ENCODE measurements around the gene SLC6A4.
"Not testable (repeated sequence)": the region's sequence is repeated elsewhere in the genome, so short reads cannot be mapped to it uniquely, and the experiment has no call there.

Gene SLC6A4

GRCh38 chr17:30217746-30218245, 17.7 kb downstream of the SLC6A4 start:
- DNase-seq = no peak

- no peak for DNase-seq
Observed at GRCh38 chr17:30217054-30217453, 18.4 kb downstream of the SLC6A4 start.

- DNase-seq = no peak
Observed at GRCh38 chr17:30212750-30213149, 22.7 kb downstream of the SLC6A4 start.

DNA sequence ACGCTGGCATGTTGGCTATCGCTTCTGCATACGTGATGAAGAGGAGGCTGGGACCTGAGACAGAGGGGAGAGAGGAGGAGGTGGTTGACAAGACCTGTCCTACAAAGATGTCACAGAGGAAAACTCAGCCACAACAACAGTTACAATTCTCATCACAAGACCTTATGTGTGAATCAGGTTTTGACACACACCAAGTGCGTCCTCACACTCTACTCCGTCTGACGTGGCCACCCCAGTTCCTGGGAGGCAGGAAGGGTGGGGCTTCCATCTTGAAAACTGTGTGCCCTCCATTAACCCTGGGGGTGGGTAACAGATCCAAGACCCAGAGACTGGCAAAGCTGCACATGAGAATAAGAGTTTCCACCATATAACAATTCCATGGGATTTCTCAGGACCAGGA, 24.1 kb downstream of the SLC6A4 start:
- no peak for DNase-seq

- DNase-seq = no peak
Observed at GRCh38 chr17:30210901-30211300, 24.6 kb downstream of the SLC6A4 start.

DNA sequence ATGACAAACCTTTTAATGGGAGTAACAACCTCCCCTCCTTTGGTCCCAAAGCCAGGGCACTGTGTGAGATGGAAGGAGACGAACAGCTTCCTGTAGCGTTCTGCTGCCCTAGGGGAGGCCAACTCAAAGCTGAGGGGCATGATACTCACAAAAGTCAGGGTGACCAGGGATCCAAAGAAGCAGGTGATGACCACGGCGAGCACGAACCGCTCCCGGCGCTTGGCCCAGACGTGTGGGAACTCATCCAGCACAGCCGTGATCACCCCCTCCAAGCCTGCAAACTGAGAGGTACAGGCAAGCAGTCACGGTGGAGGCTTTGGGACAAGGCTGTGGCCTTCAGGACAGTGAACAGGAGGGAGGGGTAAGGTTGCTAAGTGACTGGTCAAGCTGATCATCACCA, 25.1 kb downstream of the SLC6A4 start:
- no peak for DNase-seq

DNA sequence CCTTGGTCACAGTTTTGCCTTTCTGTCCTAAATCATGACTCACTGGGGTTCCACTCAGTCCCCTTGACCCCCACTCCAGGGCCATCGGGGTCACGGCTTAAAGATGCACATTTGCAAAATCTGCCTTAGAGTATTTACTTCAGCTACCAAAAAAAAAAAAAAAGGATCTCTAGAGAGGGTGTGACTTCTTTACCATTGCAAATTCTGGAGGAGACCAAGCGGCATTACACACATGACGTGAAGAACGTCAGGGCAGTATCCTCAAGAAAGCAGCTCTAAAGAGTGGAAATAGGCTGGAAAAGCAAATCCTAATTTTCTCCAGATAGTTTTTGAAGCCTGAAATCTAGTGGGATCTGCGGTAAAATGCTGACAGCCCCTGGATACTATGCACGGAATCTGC, 25.6 kb downstream of the SLC6A4 start:
- DNase-seq = no peak

GRCh38 chr17:30208214-30208613, 27.3 kb downstream of the SLC6A4 start:
- DNase-seq = no peak

GRCh38 chr17:30207655-30208054, 27.8 kb downstream of the SLC6A4 start:
- DNase-seq = peak; percentile 30

- DNase-seq = peak; percentile 7
Observed at GRCh38 chr17:30203471-30203981, 32.0 kb downstream of the SLC6A4 start.

DNA sequence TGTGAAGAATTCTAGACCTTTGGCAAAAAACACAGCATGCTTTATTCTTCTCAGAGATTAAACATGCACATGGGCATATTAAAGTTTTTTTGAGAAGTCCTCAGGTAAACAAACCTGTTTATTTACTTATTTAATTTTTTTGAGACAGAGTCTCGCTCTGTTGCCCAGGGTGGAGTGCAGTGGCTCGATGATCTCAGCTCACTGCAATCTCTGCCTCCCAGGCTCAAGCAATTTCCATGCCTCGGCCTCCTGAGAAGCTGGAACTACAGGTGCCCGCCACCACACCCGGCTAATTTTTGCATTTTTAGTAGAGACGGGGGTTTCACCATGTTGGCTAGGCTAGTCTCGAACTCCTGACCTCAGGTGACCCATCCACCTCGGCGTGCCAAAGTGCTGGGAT, 34.8 kb downstream of the SLC6A4 start:
- DNase-seq = not testable (repeated sequence)

GRCh38 chr17:30200106-30200505, 35.4 kb downstream of the SLC6A4 start:
- no peak for DNase-seq

GRCh38 chr17:30199600-30199999, 35.9 kb downstream of the SLC6A4 start:
- no peak for DNase-seq

DNA sequence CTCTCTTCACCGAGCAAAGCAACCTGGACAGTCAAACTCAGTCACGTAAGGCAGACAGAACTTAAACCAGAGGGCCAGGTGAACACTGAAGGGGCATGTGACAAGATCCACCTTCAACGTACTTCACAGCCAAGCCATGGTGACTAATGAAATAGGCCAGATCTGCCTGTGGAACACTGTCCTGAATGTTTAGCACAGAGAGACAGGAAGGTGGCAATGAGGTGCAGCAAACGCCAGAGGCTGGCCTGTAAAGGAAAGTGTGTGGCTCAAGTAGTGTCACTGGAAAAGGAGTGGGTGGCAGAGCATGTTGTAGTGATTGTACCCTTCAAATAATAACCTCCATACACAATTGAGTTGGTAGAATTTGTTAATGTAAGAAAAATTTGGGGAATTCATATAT, 38.1 kb downstream of the SLC6A4 start:
- DNase-seq = no peak

GRCh38 chr17:30196504-30196903, 39.0 kb downstream of the SLC6A4 start:
- no peak for DNase-seq

DNA sequence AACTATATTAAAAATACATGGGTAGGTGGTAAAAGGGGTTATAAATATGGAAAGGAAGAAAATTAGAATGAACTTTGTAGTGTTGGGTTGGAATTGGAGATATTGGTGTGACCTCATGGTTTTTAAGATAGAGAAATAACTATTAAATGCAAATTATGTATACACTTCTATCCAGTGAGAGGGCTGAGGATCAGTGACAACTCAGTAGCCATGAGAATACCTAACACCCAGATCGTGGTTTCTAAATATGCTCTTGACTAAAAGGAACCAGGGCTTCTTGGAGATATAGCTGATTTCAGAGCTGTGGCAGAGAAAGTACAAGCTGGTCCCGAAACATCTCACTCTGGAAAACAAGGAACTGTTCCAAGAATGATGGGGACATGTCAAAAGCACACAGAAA, 44.4 kb downstream of the SLC6A4 start:
- no peak for DNase-seq

DNA sequence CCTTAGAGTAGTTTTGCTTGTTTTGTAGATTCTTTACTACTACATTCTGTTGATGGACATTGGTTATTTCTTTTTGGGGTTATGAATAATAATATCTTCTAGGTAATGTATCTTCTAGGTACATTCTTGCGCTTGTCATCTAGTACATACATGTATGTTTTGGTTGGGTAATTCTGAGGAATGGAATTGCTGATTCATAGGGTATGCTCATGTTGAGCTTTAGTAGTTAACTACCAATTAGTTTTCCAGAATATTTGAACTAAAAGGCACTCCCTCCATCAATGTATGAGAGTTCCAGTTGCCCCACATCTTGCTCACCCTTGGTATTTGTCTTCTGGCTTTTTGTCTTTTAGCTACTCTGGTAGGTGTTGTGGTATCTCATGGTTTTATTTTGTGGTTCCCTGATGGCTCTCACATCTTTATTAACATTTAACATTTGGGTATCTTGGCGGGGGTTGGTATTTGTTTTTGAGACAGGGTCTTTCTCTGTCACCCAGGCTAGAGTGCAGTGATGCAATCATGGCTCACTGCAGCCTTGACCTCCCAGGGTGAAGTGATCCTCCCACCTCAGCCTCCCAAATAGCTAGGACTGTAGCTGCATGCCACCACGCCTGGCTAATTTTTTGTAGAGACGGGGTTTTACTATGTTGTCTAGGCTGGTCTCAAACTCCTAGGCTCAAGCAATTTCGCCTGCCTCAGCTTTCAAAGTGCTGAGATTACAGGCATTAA, 47.1 kb downstream of the SLC6A4 start:
- no peak for DNase-seq

- no peak for DNase-seq
Observed at GRCh38 chr17:30187573-30187972, 47.9 kb downstream of the SLC6A4 start.

GRCh38 chr17:30186761-30187160, 48.7 kb downstream of the SLC6A4 start:
- DNase-seq = no peak

- no peak for DNase-seq
Observed at GRCh38 chr17:30176855-30177254, 58.6 kb downstream of the SLC6A4 start.

DNA sequence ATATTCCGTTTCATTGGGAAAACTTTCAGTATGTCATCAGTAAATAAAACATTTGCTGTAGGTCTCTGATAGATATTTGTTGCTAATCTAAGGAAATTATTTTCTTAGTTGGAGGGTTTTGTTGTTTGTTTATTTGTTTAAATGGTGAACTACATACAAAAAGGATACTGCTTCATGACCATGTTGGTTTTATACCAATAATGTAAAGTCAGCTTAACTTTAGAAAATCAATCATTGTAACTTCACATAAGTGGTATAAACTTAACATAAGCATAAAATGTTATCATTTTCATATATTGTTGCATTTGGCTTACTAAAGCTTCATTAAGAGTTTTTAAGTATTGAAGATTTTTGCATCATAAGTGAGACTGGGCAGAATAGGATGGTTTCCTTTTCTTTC, 60.9 kb downstream of the SLC6A4 start:
- DNase-seq = no peak

- DNase-seq = no peak
Observed at GRCh38 chr17:30173649-30174048, 61.8 kb downstream of the SLC6A4 start.

- DNase-seq = no peak
Observed at GRCh38 chr17:30172560-30172959, 62.9 kb downstream of the SLC6A4 start.

- DNase-seq = no peak
Observed at GRCh38 chr17:30170415-30170987, 65.0 kb downstream of the SLC6A4 start.

DNA sequence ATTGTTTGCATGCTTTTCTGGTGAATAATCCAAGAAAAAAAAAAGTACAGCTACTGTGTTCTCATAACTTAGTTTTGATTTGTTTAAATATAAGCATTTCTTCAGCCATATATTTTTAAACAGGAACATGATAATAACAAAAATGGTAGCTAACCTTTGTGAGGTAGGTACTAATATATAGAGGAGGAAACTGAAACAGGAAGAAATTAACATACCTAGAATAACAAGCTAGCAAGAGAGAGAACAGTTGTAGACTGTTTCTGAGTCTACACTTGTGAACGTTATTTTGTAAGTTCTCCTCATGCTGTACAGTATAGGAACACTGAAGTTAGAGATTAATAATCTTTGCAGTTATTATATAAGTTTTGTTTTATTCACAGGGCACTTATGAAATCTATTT, 69.5 kb downstream of the SLC6A4 start:
- DNase-seq = no peak

All from activated CD8-positive, alpha-beta memory T cell treated with anti-CD3 and anti-CD28 coated beads for 24 hours (primary cell).